OCI-LY7 (cell line): Measurements from ENCODE around the gene MARF1.

Experiments
- EZH2phosphoT487 ChIP-seq: fragments of 200-600 bp; sonication (generic); IDR thresholded peaks from 2 replicates; pipeline ENCODE4 v1.6.1; 2018; ENCODE audit warnings: low read depth, borderline replicate concordance, mild to moderate bottlenecking, mixed run types, antibody characterized with exemption, low read length, moderate library complexity, mixed read lengths
- TF ChIP-seq, protein P1 (sequence below): fragments of 200-600 bp; sonication (generic); conservative IDR thresholded peaks from 2 replicates; pipeline ENCODE4 v1.5.1; 2014; ENCODE audit warnings: mild to moderate bottlenecking, antibody characterized with exemption, low read length, moderate library complexity, mixed read lengths

DNA sequence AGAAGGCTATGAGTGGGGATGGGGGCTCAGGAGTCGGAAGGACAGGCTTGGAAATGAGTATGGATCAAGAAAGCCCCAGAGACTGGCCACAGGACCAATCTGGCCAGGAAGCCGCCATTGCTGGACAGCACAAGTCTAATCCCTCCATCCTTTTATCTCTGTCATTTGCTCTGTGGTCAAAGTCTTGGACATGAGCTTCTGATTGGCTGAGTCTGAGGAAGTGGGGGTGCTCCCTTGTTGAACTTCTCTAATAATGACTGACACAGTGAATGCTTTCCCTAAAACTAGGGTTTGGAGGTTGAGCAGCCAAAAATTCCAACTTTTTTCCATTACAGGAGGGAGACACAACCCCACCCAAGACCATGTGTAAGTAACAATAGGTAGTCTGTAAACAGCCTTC lies 97.4 kb downstream of the MARF1 start:
- TF ChIP-seq, protein P1, sequence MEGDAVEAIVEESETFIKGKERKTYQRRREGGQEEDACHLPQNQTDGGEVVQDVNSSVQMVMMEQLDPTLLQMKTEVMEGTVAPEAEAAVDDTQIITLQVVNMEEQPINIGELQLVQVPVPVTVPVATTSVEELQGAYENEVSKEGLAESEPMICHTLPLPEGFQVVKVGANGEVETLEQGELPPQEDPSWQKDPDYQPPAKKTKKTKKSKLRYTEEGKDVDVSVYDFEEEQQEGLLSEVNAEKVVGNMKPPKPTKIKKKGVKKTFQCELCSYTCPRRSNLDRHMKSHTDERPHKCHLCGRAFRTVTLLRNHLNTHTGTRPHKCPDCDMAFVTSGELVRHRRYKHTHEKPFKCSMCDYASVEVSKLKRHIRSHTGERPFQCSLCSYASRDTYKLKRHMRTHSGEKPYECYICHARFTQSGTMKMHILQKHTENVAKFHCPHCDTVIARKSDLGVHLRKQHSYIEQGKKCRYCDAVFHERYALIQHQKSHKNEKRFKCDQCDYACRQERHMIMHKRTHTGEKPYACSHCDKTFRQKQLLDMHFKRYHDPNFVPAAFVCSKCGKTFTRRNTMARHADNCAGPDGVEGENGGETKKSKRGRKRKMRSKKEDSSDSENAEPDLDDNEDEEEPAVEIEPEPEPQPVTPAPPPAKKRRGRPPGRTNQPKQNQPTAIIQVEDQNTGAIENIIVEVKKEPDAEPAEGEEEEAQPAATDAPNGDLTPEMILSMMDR: no peak
- no peak for TF ChIP-seq EZH2phosphoT487
